NCI-H1436 treated with DMSO at 0.1 percent for 48 hours (cell line): Measurements from ENCODE around the gene FBXO15.

Source experiments
- DNase-seq: peaks from one replicate; lab custom pipeline; 2025; lab: John Stamatoyannopoulos, UW

Gene FBXO15

GRCh38 chr18:74062037-74062436, 85.6 kb downstream of the FBXO15 start:
- no peak for DNase-seq

DNA sequence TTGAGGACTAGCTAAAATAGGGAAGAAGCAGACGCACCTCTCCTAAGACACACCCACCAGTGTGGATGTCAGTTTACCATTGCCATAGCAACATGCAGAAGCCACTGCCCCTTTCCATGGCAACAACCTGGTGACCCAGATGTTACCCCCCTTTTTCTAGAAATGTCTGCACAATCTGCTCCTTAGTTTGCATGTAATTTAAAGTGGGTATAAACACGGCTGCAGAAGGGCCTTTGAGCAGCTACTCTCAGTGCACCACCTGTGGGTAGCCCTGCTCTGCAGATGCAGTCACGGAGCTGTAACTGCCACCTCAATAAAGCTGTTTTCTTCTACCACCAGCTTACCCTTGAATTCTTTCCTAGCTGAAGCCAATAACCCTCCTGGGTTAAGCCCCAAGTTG, 87.1 kb downstream of the FBXO15 start:
- DNase-seq, result no peak

DNA sequence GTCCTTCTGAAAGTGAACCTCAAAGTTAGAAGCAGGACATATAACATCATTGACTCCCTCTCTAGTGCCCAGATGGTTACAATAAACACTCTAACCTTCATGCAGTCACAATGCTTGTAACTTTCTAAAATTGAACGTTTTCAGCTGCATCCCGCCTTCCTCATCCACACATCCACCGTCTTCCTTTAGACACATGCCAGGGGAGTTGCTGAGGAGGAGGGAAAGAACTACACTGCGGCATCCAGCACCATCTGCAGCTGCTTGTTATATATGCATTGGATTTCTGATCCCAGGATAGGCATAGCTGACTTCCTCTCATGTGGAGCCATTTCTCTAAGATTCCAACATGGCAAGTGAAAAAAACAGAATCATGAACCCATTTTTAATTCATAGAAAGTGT, 96.8 kb downstream of the FBXO15 start:
- DNase-seq, result no peak

DNA sequence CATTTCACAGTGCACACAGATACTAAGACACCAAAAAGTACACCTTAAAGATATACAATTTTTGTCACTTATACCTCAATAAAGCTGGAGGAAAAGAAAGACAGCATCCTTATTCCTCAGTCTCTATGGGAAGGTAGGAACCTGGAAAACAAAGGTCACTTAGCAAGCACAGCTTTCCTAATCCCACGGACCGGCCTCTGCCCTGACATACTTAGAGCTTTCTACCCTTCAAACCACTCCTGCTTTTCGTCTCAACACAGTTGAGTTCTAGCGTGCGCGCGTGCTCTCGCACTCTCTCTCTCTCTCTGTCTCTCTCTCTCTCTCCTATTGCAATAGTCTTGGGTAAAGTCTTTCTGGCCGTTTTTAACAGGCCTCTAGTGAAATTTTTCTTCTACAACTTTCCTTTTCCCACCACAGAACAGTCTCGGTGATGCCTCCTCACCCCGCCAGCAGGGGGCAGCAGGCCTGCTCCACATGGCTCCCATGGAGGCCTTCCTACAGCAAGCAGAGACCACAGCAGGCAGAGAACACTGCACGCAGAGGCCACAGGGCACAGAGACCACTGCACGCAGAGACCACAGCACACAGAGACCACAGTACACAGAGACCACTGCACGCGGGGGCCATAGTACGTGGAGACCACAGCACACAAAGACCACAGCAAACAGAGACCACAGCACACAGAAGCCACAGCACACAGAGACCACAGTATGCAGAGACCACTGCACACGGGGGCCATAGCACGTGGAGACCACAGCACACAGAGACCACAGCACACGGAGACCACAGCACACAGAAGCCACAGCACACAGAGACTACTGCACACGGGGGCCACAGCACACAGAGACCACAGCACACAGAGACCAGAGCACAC, 106.9 kb downstream of the FBXO15 start:
- no peak for DNase-seq

DNA sequence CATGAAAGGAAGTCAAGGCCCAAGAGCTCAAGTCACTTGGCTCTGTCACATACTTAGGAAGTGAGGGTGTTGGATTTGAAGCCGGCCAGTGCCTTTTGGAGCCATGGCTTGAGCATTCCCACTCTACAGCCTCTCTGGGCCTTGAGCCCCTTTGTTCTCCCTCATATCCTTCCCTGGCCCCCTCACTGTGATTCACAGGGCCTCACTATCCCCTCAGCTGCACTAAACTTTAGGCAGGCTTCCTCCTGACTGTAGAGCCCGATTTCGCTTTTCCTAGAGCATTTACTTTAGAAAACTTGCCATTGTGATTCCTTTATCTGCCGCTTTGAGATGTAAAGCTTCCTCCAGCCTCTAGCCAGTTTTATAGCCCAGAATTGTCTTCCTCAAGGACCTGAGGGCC, 107.6 kb downstream of the FBXO15 start:
- no peak for DNase-seq

GRCh38 chr18:74029161-74029560, 118.5 kb downstream of the FBXO15 start:
- DNase-seq, result no peak
